DND-41 (cell line): Measurements from ENCODE around the gene PRKAR1B.
A peak's percentile ranks its signal among the peaks of the same experiment; 100 is the strongest.

Experiments used
- ATAC-seq: fragments of 200-7000 bp; cut with Tn5 transposase; 3 replicates; pipeline ENCODE4 v1.9.1; 2021; ENCODE audit warnings: low read depth; ENCODE audit not compliant: insufficient read depth
- DNase-seq: peaks from one replicate; pipeline ENCODE4 v3.0.0-alpha.2; 2020
- H2AFZ ChIP-seq: 2 replicates; pipeline ENCODE4 v1.6.0; 2012; ENCODE audit warnings: low read depth, low read length
- H3K27ac ChIP-seq: 2 replicates; pipeline ENCODE4 v1.5.1; 2012; ENCODE audit warnings: low read length, inconsistent platforms
- H3K27me3 ChIP-seq: fragments of 200-600 bp; sonication (generic); 2 replicates; pipeline ENCODE4 v1.6.0; 2012; ENCODE audit warnings: low read length, mild to moderate bottlenecking, inconsistent platforms; ENCODE audit not compliant: insufficient read depth, poor library complexity
- H3K36me3 ChIP-seq: 2 replicates; pipeline ENCODE4 v1.5.1; 2012; ENCODE audit warnings: low read length, inconsistent platforms; ENCODE audit not compliant: insufficient read depth
- H3K4me1 ChIP-seq: 2 replicates; pipeline ENCODE4 v1.5.1; 2012; ENCODE audit warnings: mild to moderate bottlenecking, low read length; ENCODE audit not compliant: insufficient read depth
- H3K4me2 ChIP-seq: 2 replicates; pipeline ENCODE4 v1.6.0; 2012; ENCODE audit warnings: mild to moderate bottlenecking, moderate library complexity, low read length, inconsistent platforms; ENCODE audit not compliant: insufficient read depth
- H3K4me3 ChIP-seq, 2 experiments: fragments of 200-600 bp in 1 of 2; shearing (Covaris generic) in 1 of 2; 2 replicates each; pipeline ENCODE4 v1.5.1; 2012 to 2016; ENCODE audit warnings: inconsistent platforms in 2 of 2, low read length in 2 of 2, mild to moderate bottlenecking in 2 of 2, low read depth in 1 of 2, moderate library complexity in 1 of 2
- H3K79me2 ChIP-seq: 2 replicates; pipeline ENCODE4 v1.6.0; 2012; ENCODE audit warnings: low read length, inconsistent platforms; ENCODE audit not compliant: insufficient read depth
- H3K9ac ChIP-seq: 2 replicates; pipeline ENCODE4 v1.6.0; 2012; ENCODE audit warnings: low read depth, mild to moderate bottlenecking, inconsistent platforms, low read length, moderate library complexity
- H3K9me3 ChIP-seq: 2 replicates; pipeline ENCODE4 v1.5.1; 2012; ENCODE audit warnings: low read length, moderate library complexity, mild to moderate bottlenecking, inconsistent platforms; ENCODE audit not compliant: insufficient read depth, severe bottlenecking
- H4K20me1 ChIP-seq: 2 replicates; pipeline ENCODE4 v1.6.0; 2012; ENCODE audit warnings: low read length; ENCODE audit not compliant: insufficient read depth
- CTCF ChIP-seq: IDR thresholded peaks from 2 replicates; pipeline ENCODE4 v1.5.1; 2012; ENCODE audit warnings: borderline replicate concordance, low read length, moderate library complexity, mild to moderate bottlenecking; ENCODE audit not compliant: poor library complexity, severe bottlenecking; ENCODE audit errors: extremely low read depth
- EZH2 ChIP-seq: IDR thresholded peaks from 3 replicates; pipeline ENCODE4 v1.6.1; 2012; ENCODE audit warnings: borderline replicate concordance, low read depth, mild to moderate bottlenecking, moderate library complexity, low read length, inconsistent platforms; ENCODE audit not compliant: severe bottlenecking

Gene PRKAR1B

GRCh38 chr7:561631-562373 lies 165.3 kb downstream of the PRKAR1B start:
- H2AFZ ChIP-seq = no peak overlapping the region
- peaks cover 38% of the 10 kb centered on the region for H4K20me1 ChIP-seq
- TF ChIP-seq EZH2 (no peak), CTCF (no peak)
- no peak overlapping the region for H3K9ac ChIP-seq
- 0 out of 2 replicates have a peak overlapping the region, but pooled peaks have one; percentile 40 for H3K27ac ChIP-seq
- peaks cover 33% of the 10 kb centered on the region for H3K36me3 ChIP-seq
- peak; percentile 75 for ATAC-seq
- no peaks in the 10 kb centered on the region for H3K27me3 ChIP-seq
- DNase-seq = peak; percentile 36
- H3K4me1 ChIP-seq = no peaks in the 10 kb centered on the region; the same call in 1 of the 2 replicates
- peaks cover 4% of the 10 kb centered on the region; the same call in 1 of the 2 replicates for H3K79me2 ChIP-seq
- H3K9me3 ChIP-seq = no peaks in the 10 kb centered on the region
- no peak overlapping the region for H3K4me3 ChIP-seq
- H3K4me2 ChIP-seq = no peak overlapping the region

GRCh38 chr7:560966-561630 lies 166.0 kb downstream of the PRKAR1B start:
- DNase-seq = no peak

GRCh38 chr7:559396-559705 lies 167.7 kb downstream of the PRKAR1B start:
- DNase-seq = no peak
- no peaks in the 10 kb centered on the region for H3K9me3 ChIP-seq
- H3K9ac ChIP-seq = no peak overlapping the region
- TF ChIP-seq CTCF = no peak
- TF ChIP-seq EZH2 = no peak
- no peak overlapping the region for H3K4me2 ChIP-seq
- ATAC-seq = no peak
- H3K4me3 ChIP-seq = no peak overlapping the region
- H2AFZ ChIP-seq = no peak overlapping the region
- no peak overlapping the region for H3K27ac ChIP-seq
- H3K27me3 ChIP-seq = no peaks in the 10 kb centered on the region
- H3K79me2 ChIP-seq = no peaks in the 10 kb centered on the region
- H3K36me3 ChIP-seq = peaks cover 38% of the 10 kb centered on the region
- H3K4me1 ChIP-seq = no peaks in the 10 kb centered on the region; the same call in 1 of the 2 replicates
- H4K20me1 ChIP-seq = peaks cover 34% of the 10 kb centered on the region

More at GRCh38 chr7:560966-561630, 166.0 kb downstream of the PRKAR1B start:
- no peak overlapping the region for H3K4me2 ChIP-seq
- no peaks in the 10 kb centered on the region for H3K79me2 ChIP-seq
- H3K4me1 ChIP-seq = no peaks in the 10 kb centered on the region; the same call in 1 of the 2 replicates
- H3K36me3 ChIP-seq = peaks cover 29% of the 10 kb centered on the region
- H4K20me1 ChIP-seq = peaks cover 34% of the 10 kb centered on the region
- no peak overlapping the region for H3K27ac ChIP-seq
- H3K4me3 ChIP-seq = no peak overlapping the region
- no peaks in the 10 kb centered on the region for H3K9me3 ChIP-seq
- ATAC-seq = no peak
- H2AFZ ChIP-seq = no peak overlapping the region
- H3K27me3 ChIP-seq = no peaks in the 10 kb centered on the region
- H3K9ac ChIP-seq = no peak overlapping the region
- TF ChIP-seq CTCF (no peak), EZH2 (no peak)
